Pancreas (tissue), 10 donors: ENCODE data around the gene RECQL5. TPM values are rescaled to one million over a fixed set of nuclear protein-coding genes. Genes with fewer than 3 reads are reported as not detected.

Experiments
- ATAC-seq, 4 donors: fragments of 200-7000 bp; cut with Tn5 transposase; one replicate each; pipeline versions ENCODE4 v1.8.0 to v1.9.1; 2020; ENCODE audit warnings: mild to moderate bottlenecking in 4 of 4, moderate library complexity in 4 of 4
- DNase-seq, 6 donors: peaks; one replicate each; pipeline ENCODE4 v3.0.0-alpha.2; 2020
- FAIRE-seq: peaks from 2 replicates; lab custom pipeline; 2012; peaks lifted over from hg19 to GRCh38; lab: Jason Lieb, UNC
- H3K27ac ChIP-seq, 4 donors: fragments of 200-600 bp; sonication (generic); 1 replicate in 3 of 4; 2 replicates in 1 of 4; pipeline versions ENCODE4 v1.5.0 to v1.8.0; 2020
- H3K27me3 ChIP-seq, 4 donors: fragments of 200-600 bp; one replicate each; pipeline ENCODE4 v1.8.0; 2021
- H3K36me3 ChIP-seq, 3 donors: fragments of 200-600 bp; sonication (generic) in 1 of 3; one replicate each; pipeline versions ENCODE4 v1.5.0 to v1.8.0; 2020 to 2021
- H3K4me1 ChIP-seq, 3 donors: fragments of 200-600 bp; one replicate each; pipeline ENCODE4 v1.8.0; 2021
- H3K4me3 ChIP-seq, 4 donors: fragments of 200-600 bp; sonication (generic) in 2 of 4; one replicate each; pipeline versions ENCODE4 v1.5.0 to v1.8.0; 2020 to 2021
- H3K9me3 ChIP-seq, 4 donors: fragments of 200-600 bp; one replicate each; pipeline ENCODE4 v1.8.0; 2021
- WGBS, 2 donors: extraction: QIAGEN DNeasy Blood & Tissue Kit; methylation state at CpG; one replicate each; pipeline ENCODE4 v1.1.7; 2013; 5-methylcytosine and 5-hydroxymethylcytosine counted together
- intact Hi-C, 3 donors: fragments of 100-400 bp; cut with DNase I; formaldehyde crosslinking; loops; one replicate each; pipeline versions ENCODE4 v1.11.1 to v1.14.2; 2022
- polyA plus RNA-seq, 2 donors: library from polyadenylated mRNA; stranded (reverse); fragments of 200-250 nt; gene quantifications; one replicate each; pipeline ENCODE4 v1.2.3, GENCODE V29; 2013
- total RNA-seq, 6 donors: library from RNA; stranded (reverse); fragmentation: NEBNext Ultra II Directional in 4 of 6; extraction: Animal tissue kit (Norgen Biotek cat#: 25700) in 4 of 6; gene quantifications; one replicate each; pipeline versions ENCODE4 v1.2.1 to v1.2.4, GENCODE V29; 2021 to 2023
- TF ChIP-seq, protein P1 (sequence below), 4 donors: fragments of 200-600 bp; sonication (generic) in 3 of 4; IDR thresholded peaks; one replicate each; pipeline versions ENCODE4 v1.5.0 to v1.8.0; 2021; ENCODE audit warnings: antibody characterized with exemption in 4 of 4
- donor health status: healthy with polysubstance abuse.
- donor health status: DM: no; HTN: no; CAD: no; lungs with moderate emphysema.
- donor health status: DM: no; HTN: no; CAD: no.
- donor health status: control.
- donor health status: control.
- donor health status: Bipolar disorder and iron deficiency.
- donor health status: DM: yes; HTN: yes; CAD: no.
- donor health status: DM: no; HTN: no; CAD: no.
- donor health status: DM: no; HTN: no; CAD: no.
- donor health status: DM: yes; HTN: yes; CAD: no.

Gene RECQL5
- total and polyA plus RNA-seq, 8 donors, result 8.7 to 65.2 (median 14.9) TPM

DNA sequence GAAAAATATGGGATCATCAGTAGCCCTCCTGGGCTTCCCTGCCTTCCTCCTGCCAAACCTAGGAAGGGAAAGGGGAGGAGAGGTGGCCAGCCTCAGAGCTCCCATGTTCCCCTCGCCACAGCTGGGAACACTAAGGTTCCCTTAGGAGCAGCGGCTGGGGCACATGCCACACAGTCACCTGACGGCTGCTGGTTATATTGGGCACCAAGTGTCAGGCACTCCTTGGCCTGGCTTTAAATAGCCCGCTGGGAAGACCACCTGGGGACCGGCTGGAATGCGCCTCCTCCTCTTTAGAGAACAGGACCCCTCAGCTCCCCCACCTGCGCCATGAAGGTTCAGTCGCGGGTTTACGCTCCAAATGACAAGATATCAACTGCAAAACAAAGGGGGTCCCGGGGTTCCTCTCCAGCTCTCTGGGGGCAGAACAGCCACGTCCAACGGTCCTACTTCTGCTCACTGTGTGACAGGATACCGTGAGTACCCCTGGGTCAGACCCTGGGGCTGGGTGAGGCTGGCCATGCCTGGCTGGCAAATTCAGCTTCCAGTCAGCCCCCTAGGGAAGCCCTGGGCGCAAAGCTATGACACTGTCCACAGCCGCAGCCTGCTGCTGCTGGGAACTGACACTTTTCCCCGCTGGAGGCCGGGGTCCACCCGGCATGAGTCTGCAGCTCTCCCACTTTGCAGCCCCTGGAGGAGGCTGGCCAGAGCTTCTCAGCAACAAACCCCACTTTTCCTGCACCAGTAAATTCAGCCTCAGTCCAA is 30.4 kb downstream of the RECQL5 start:
- Histone ChIP-seq H3K9me3 (no peaks in the 10 kb centered on the region), H3K4me3 (no peak overlapping the region), H3K27me3 (no peaks in the 10 kb centered on the region), H3K36me3 (no peaks in the 10 kb centered on the region), H3K4me1 (peaks cover 13 to 14% (median 14%) of the 10 kb centered on the region in 3 donors), H3K27ac (no peak overlapping the region)
- intact Hi-C loops, result no loop called here
- TF ChIP-seq, protein P1, sequence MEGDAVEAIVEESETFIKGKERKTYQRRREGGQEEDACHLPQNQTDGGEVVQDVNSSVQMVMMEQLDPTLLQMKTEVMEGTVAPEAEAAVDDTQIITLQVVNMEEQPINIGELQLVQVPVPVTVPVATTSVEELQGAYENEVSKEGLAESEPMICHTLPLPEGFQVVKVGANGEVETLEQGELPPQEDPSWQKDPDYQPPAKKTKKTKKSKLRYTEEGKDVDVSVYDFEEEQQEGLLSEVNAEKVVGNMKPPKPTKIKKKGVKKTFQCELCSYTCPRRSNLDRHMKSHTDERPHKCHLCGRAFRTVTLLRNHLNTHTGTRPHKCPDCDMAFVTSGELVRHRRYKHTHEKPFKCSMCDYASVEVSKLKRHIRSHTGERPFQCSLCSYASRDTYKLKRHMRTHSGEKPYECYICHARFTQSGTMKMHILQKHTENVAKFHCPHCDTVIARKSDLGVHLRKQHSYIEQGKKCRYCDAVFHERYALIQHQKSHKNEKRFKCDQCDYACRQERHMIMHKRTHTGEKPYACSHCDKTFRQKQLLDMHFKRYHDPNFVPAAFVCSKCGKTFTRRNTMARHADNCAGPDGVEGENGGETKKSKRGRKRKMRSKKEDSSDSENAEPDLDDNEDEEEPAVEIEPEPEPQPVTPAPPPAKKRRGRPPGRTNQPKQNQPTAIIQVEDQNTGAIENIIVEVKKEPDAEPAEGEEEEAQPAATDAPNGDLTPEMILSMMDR (IDR thresholded peaks at IDR 0.05), result no peak
- WGBS, 2 donors, result 92 to 93% methylated on average over 19 of the region's 19 CpGs
- peak in 2 of 6 donors; percentile 27 to 56 for DNase-seq
- FAIRE-seq, result no peak
- no peak for ATAC-seq

DNA sequence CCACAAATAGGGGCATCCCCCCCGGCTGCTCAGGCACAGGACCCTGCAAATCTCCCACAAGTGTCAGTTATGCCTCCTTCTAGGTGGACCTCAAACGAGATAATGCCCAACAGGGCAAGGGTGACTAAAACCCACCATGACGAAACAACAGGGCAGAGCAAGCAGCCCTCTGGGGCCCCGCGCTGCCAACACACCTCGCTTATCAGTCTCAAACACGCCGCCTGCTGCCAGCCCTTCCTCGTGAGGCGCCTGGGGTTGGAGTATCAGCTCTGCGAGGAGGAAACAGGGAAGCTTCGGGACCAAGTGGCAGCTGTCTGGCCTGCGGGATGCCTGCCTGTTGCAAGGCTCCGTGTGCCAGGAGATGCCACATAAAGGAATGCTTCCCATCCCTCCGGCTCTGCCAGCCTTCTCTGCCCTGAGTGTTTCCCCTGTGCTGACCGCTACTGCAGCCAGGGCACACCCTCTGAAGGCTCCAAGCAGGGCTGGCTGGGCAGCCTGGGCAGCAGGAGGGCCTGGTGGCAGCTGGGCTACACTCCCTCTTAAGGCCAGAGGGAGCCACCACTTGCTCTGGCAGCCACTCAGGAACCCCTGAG is 31.2 kb downstream of the RECQL5 start:
- H3K27ac ChIP-seq, result no peak overlapping the region
- H3K4me1 ChIP-seq, result peaks cover 13 to 14% (median 14%) of the 10 kb centered on the region in 3 donors
- no peaks in the 10 kb centered on the region for H3K9me3 ChIP-seq
- TF ChIP-seq, protein P1 (IDR thresholded peaks at IDR 0.05), result no peak
- FAIRE-seq, result no peak
- H3K36me3 ChIP-seq, result no peaks in the 10 kb centered on the region
- WGBS, 2 donors, result 51 to 77% methylated on average over 16 of the region's 16 CpGs
- no peak overlapping the region for H3K4me3 ChIP-seq
- peak in 2 of 4 donors; percentile 7 to 18 for ATAC-seq
- intact Hi-C loops, result no loop called here
- DNase-seq, result peak in 3 of 6 donors; percentile 33 to 64 (median 58)
- H3K27me3 ChIP-seq, result no peaks in the 10 kb centered on the region

DNA sequence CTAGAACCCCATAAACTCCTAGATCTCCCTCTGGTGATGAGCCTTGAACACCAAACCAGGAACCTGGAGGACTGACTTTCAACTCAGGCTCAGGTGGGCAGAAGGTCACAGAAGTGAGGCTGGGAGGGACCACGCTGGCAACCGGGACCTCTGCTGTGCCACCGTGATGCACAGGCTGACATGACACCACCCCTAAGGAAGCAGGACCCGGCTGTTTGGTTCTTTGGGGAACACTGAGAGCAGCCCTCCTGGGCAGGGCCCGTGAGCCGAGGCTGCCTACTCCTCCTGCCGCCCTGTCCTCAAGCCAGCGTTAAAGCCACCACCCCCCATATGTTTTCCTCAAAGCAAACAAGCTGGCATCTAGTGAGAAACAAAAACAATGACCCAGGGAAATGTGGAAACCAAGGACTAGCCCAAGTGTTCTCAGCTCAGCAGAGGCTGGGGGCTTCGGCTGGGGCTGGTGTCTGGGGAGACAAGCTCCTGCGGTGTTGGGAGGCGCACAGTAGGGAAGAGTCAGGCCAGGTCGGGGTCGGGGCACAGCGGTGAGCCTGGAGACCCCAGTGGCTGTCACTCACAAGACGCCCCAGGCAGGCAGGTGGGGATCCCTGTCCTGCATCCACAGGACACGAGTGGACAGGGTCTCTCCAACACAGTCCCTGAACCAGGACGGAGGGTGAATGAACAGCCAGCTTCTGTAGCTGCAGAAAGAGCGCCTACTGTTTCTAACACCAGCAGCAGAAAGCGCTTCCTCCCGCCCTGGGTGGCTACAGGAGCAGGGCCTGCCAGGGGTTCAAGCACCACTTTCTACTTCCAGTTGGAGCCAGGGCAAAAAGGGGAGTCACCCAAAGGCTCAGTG is 32.0 kb downstream of the RECQL5 start:
- Histone ChIP-seq H3K9me3 (no peaks in the 10 kb centered on the region), H3K27me3 (no peaks in the 10 kb centered on the region), H3K36me3 (no peaks in the 10 kb centered on the region), H3K4me1 (peaks cover 13 to 14% (median 14%) of the 10 kb centered on the region in 3 donors), H3K4me3 (no peak overlapping the region), H3K27ac (peak overlapping the region in 1 of 4 donors; percentile 68)
- DNase-seq (peak in 3 of 6 donors; percentile 30 to 64 (median 58)), FAIRE-seq (no peak), ATAC-seq (no peak)
- WGBS, 2 donors, result 85 to 87% methylated on average over 20 of the region's 20 CpGs
- TF ChIP-seq, protein P1 (IDR thresholded peaks at IDR 0.05), result no peak
- intact Hi-C loops, result loop anchor here in 1 of 3 donors (5.0 kb wide), 1 partner anchor 112 kb away; no protein-coding TSS in a partner anchor

DNA sequence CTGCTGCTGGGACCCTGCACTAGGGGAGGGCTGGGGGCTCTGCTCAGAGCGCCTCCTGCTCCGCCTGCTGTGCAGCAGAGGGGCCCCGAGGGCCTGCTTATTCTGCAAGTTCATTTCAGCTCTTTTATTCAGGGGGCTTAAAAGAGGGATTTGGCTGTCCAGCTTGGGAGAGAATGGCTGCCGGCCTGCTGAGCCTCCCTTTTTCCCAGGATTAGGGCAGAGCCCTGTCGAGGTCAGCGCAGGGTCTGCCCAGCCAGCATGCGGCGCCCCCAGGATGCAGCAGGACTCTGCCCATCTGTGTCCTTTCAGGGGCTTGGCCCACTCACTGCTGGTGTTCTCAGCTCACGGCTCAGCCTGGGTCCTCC is 32.6 kb downstream of the RECQL5 start:
- TF ChIP-seq, protein P1 (IDR thresholded peaks at IDR 0.05), result no peak
- H3K4me1 ChIP-seq, result peaks cover 13 to 14% (median 14%) of the 10 kb centered on the region in 3 donors
- 83 to 87% methylated on average over 8 to 9 of the region's 9 CpGs for WGBS, 2 donors
- ATAC-seq, result no peak
- DNase-seq, result peak in 1 of 6 donors; percentile 51
- no peaks in the 10 kb centered on the region for H3K27me3 ChIP-seq
- peak overlapping the region; percentile 17 to 68 (median 54) for H3K27ac ChIP-seq
- intact Hi-C loops, result loop anchor here in 1 of 3 donors (5.0 kb wide), 1 partner anchor 113 kb away; no protein-coding TSS in a partner anchor
- H3K4me3 ChIP-seq, result peak overlapping the region in 1 of 4 donors; percentile 17
- no peaks in the 10 kb centered on the region for H3K9me3 ChIP-seq
- no peaks in the 10 kb centered on the region for H3K36me3 ChIP-seq
- no peak for FAIRE-seq
